GM12878 (cell line): ENCODE results near the gene SIRT5.

Experiments used
- CBX5 ChIP-seq: sonication (generic); IDR thresholded peaks from 2 replicates; pipeline ENCODE4 v1.6.1; 2016; ENCODE audit warnings: low read depth, moderate library complexity, mild to moderate bottlenecking, inconsistent platforms
- HCFC1 ChIP-seq: fragments of 150-350 bp; IDR thresholded peaks from 2 replicates; pipeline ENCODE4 v1.6.1; 2014; ENCODE audit warnings: low read length
- POLR2A ChIP-seq: IDR thresholded peaks from 2 replicates; pipeline ENCODE4 v1.6.1; 2011; ENCODE audit warnings: low read depth, mild to moderate bottlenecking, low read length
- POLR2AphosphoS5 ChIP-seq: IDR thresholded peaks from 2 replicates; pipeline ENCODE4 v1.6.1; 2011; ENCODE audit warnings: mild to moderate bottlenecking, low read length, inconsistent platforms
- SMC3 ChIP-seq: IDR thresholded peaks from 2 replicates; pipeline ENCODE4 v1.6.1; 2011; ENCODE audit warnings: low read length, improper control_type of control experiment, borderline replicate concordance

DNA sequence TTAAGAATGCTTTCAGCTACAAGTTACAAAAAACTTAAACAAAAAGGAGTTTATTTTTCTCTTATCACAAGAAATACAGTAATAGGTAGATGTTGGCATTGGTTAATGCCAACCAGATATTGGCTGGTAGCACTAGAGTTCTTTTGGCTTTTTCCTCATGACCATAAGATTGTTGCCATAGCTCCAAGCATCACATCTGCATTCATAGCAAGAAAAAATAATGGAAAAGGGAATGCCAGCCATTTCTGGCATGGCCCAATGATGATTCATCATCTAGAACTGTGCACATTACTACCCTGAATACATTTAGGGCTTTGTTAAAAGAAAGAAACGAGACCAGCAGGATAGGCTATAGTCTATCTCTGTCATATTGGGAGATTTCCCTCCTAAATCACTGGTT is 20.8 kb upstream of the SIRT5 start:
- no peak for TF ChIP-seq SMC3
- TF ChIP-seq POLR2AphosphoS5, result no peak
- no peak for TF ChIP-seq HCFC1
- no peak for TF ChIP-seq CBX5
- TF ChIP-seq POLR2A, result no peak
